Ishikawa (cell line): ENCODE results near the gene PLA2G2D.

ENCODE experiments used
- CEBPB ChIP-seq: IDR thresholded peaks from 2 replicates; pipeline ENCODE4 v1.6.1; 2012
- CREB1 ChIP-seq: IDR thresholded peaks from 2 replicates; pipeline ENCODE4 v1.6.1; 2012; ENCODE audit warnings: low read depth
- EGR1 ChIP-seq: IDR thresholded peaks from 2 replicates; pipeline ENCODE4 v1.6.1; 2012
- EP300 ChIP-seq: IDR thresholded peaks from 2 replicates; pipeline ENCODE4 v1.6.1; 2012; ENCODE audit warnings: borderline replicate concordance
- FOXM1 ChIP-seq: IDR thresholded peaks from 2 replicates; pipeline ENCODE4 v1.6.1; 2012; ENCODE audit warnings: low read depth, borderline replicate concordance
- NFIC ChIP-seq: IDR thresholded peaks from 2 replicates; pipeline ENCODE4 v1.6.1; 2012
- RAD21 ChIP-seq: IDR thresholded peaks from 2 replicates; pipeline ENCODE4 v1.6.1; 2012; ENCODE audit warnings: low read depth
- TAF1 ChIP-seq: IDR thresholded peaks from 2 replicates; pipeline ENCODE4 v1.6.1; 2012; ENCODE audit warnings: low read depth, mild to moderate bottlenecking
- TCF12 ChIP-seq: IDR thresholded peaks from 2 replicates; pipeline ENCODE4 v1.6.1; 2012; ENCODE audit warnings: low read depth
- TEAD4 ChIP-seq: IDR thresholded peaks from 2 replicates; pipeline ENCODE4 v1.6.1; 2012
- USF1 ChIP-seq: IDR thresholded peaks from 2 replicates; pipeline ENCODE4 v1.6.1; 2012
- YY1 ChIP-seq: IDR thresholded peaks from 2 replicates; pipeline ENCODE4 v1.6.1; 2012; ENCODE audit warnings: low read depth
- ZBTB7A ChIP-seq: IDR thresholded peaks from 2 replicates; pipeline ENCODE4 v1.6.1; 2012; ENCODE audit warnings: low read depth
- TF ChIP-seq, protein P1 (sequence below): IDR thresholded peaks from 2 replicates; pipeline ENCODE4 v1.6.1; 2012
- TF ChIP-seq, protein P2 (sequence below): IDR thresholded peaks from 2 replicates; pipeline ENCODE4 v1.6.1; 2012; ENCODE audit warnings: low read depth, mild to moderate bottlenecking

Gene PLA2G2D

GRCh38 chr1:20107796-20108195 is 11.5 kb downstream of the PLA2G2D start:
- no peak for TF ChIP-seq CREB1
- TF ChIP-seq TEAD4 = no peak
- TF ChIP-seq YY1 = no peak
- TF ChIP-seq FOXM1 = no peak
- TF ChIP-seq EGR1 = no peak
- TF ChIP-seq ZBTB7A = no peak
- TF ChIP-seq, protein P1, sequence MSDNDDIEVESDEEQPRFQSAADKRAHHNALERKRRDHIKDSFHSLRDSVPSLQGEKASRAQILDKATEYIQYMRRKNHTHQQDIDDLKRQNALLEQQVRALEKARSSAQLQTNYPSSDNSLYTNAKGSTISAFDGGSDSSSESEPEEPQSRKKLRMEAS = no peak
- no peak for TF ChIP-seq TCF12
- no peak for TF ChIP-seq CEBPB
- TF ChIP-seq, protein P2, sequence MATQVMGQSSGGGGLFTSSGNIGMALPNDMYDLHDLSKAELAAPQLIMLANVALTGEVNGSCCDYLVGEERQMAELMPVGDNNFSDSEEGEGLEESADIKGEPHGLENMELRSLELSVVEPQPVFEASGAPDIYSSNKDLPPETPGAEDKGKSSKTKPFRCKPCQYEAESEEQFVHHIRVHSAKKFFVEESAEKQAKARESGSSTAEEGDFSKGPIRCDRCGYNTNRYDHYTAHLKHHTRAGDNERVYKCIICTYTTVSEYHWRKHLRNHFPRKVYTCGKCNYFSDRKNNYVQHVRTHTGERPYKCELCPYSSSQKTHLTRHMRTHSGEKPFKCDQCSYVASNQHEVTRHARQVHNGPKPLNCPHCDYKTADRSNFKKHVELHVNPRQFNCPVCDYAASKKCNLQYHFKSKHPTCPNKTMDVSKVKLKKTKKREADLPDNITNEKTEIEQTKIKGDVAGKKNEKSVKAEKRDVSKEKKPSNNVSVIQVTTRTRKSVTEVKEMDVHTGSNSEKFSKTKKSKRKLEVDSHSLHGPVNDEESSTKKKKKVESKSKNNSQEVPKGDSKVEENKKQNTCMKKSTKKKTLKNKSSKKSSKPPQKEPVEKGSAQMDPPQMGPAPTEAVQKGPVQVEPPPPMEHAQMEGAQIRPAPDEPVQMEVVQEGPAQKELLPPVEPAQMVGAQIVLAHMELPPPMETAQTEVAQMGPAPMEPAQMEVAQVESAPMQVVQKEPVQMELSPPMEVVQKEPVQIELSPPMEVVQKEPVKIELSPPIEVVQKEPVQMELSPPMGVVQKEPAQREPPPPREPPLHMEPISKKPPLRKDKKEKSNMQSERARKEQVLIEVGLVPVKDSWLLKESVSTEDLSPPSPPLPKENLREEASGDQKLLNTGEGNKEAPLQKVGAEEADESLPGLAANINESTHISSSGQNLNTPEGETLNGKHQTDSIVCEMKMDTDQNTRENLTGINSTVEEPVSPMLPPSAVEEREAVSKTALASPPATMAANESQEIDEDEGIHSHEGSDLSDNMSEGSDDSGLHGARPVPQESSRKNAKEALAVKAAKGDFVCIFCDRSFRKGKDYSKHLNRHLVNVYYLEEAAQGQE = no peak
- TF ChIP-seq EP300 = no peak
- no peak for TF ChIP-seq RAD21

- no peak for TF ChIP-seq TAF1
- TF ChIP-seq EP300 = no peak
- TF ChIP-seq RAD21 = no peak
- TF ChIP-seq TEAD4 = no peak
- no peak for TF ChIP-seq EGR1
- no peak for TF ChIP-seq FOXM1
- no peak for TF ChIP-seq USF1
- TF ChIP-seq TCF12 = no peak
- no peak for TF ChIP-seq YY1
Observed at GRCh38 chr1:20107351-20107750, 12.0 kb downstream of the PLA2G2D start.

DNA sequence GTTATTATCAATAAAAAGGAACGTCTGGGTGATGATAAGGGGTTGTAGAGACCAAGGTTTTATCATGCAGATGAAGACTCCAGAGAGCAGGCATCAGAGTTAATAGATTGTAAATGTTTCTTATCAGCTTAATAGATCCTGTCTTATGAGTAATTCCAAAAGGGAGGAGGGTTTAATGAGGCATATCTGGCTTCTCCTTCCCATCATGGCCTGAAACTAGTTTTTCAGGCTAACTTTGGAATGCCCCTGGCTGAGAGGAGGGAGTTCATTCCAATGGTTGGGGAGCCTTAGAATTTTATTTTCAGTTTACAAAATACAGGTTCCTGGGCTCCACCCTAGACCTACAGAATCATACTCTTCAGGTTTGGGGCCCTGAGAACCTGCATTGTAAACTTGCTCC is 13.5 kb downstream of the PLA2G2D start:
- TF ChIP-seq CEBPB (no peak), RAD21 (no peak), NFIC (no peak), TCF12 (no peak), USF1 (no peak), EGR1 (no peak), YY1 (no peak), TAF1 (no peak), FOXM1 (no peak), ZBTB7A (no peak), EP300 (no peak), TEAD4 (no peak), CREB1 (no peak)
- TF ChIP-seq, protein P1 = no peak
- TF ChIP-seq, protein P2 = no peak

DNA sequence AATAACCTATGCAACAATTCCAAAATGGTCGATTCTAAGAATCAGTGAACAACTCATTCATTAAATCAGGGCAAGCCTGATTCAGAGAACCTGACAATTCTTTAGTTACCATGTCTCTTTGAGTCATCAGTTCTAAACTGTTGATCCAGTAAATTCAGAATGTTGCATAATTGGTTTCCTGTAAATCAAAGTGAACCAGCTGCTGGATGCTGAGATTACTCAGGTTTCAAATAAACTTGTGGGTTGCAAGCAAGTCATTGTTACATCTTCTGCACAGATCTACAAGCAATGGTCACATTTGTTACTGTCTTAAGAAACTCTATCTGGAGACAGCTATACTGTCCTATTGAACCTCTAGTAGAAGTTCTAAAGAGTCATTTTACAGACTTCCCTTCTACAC is 16.5 kb downstream of the PLA2G2D start:
- no peak for TF ChIP-seq YY1
- TF ChIP-seq EGR1 = no peak
- no peak for TF ChIP-seq TEAD4
- TF ChIP-seq USF1 = no peak
- no peak for TF ChIP-seq CEBPB
- no peak for TF ChIP-seq TAF1
- TF ChIP-seq ZBTB7A = no peak
- TF ChIP-seq, protein P2 = no peak
- TF ChIP-seq, protein P1 = no peak
- TF ChIP-seq RAD21 = no peak
- TF ChIP-seq NFIC = no peak
- no peak for TF ChIP-seq TCF12
- TF ChIP-seq EP300 = no peak
- TF ChIP-seq FOXM1 = no peak
- TF ChIP-seq CREB1 = no peak
